KMS-11 (cell line): ENCODE results near the gene TJP1.

Experiments
- H2AFZ ChIP-seq: fragments of 200-600 bp; sonication (generic); 2 replicates; pipeline ENCODE4 v1.6.1; 2016; ENCODE audit warnings: antibody characterized with exemption, mixed run types, low read depth
- H3K27ac ChIP-seq: fragments of 200-600 bp; sonication (generic); 2 replicates; pipeline ENCODE4 v1.6.1; 2016; ENCODE audit warnings: mild to moderate bottlenecking, mixed run types
- H3K27me3 ChIP-seq: fragments of 200-600 bp; sonication (generic); 2 replicates; pipeline ENCODE4 v1.6.1; 2017; ENCODE audit warnings: mild to moderate bottlenecking, low read depth, mixed run types, moderate library complexity; ENCODE audit not compliant: insufficient read depth
- H3K36me3 ChIP-seq: fragments of 200-600 bp; sonication (generic); 2 replicates; pipeline ENCODE4 v1.6.1; 2017; ENCODE audit warnings: mild to moderate bottlenecking, mixed run types; ENCODE audit not compliant: insufficient read depth
- H3K4me1 ChIP-seq: fragments of 200-600 bp; sonication (generic); 2 replicates; pipeline ENCODE4 v1.6.1; 2016; ENCODE audit warnings: mild to moderate bottlenecking, low read depth, mixed run types; ENCODE audit not compliant: poor library complexity, severe bottlenecking
- H3K4me2 ChIP-seq: fragments of 200-600 bp; sonication (generic); 2 replicates; pipeline ENCODE4 v1.7.0; 2016; ENCODE audit warnings: mild to moderate bottlenecking, mixed run types
- H3K4me3 ChIP-seq: fragments of 200-600 bp; sonication (generic); IDR thresholded peaks from 2 replicates; pipeline ENCODE4 v1.6.1; 2017; ENCODE audit warnings: low read depth, low read length, mixed read lengths; ENCODE audit not compliant: insufficient read depth
- H3K79me2 ChIP-seq: fragments of 200-600 bp; sonication (generic); 2 replicates; pipeline ENCODE4 v1.6.1; 2016; ENCODE audit warnings: low read depth, mixed run types; ENCODE audit not compliant: insufficient read depth
- H3K9ac ChIP-seq: fragments of 200-600 bp; sonication (generic); 2 replicates; pipeline ENCODE4 v1.6.1; 2016; ENCODE audit warnings: mild to moderate bottlenecking, mixed run types
- H4K20me1 ChIP-seq: fragments of 200-600 bp; sonication (generic); 2 replicates; pipeline ENCODE4 v1.6.1; 2016; ENCODE audit warnings: mild to moderate bottlenecking, mixed run types; ENCODE audit not compliant: insufficient read depth
- CTCF ChIP-seq: fragments of 200-600 bp; sonication (generic); conservative IDR thresholded peaks from 2 replicates; pipeline ENCODE4 v1.6.1; 2017; ENCODE audit warnings: low read depth, mild to moderate bottlenecking, antibody characterized with exemption, low read length, moderate library complexity, mixed read lengths

The TJP1 gene

DNA sequence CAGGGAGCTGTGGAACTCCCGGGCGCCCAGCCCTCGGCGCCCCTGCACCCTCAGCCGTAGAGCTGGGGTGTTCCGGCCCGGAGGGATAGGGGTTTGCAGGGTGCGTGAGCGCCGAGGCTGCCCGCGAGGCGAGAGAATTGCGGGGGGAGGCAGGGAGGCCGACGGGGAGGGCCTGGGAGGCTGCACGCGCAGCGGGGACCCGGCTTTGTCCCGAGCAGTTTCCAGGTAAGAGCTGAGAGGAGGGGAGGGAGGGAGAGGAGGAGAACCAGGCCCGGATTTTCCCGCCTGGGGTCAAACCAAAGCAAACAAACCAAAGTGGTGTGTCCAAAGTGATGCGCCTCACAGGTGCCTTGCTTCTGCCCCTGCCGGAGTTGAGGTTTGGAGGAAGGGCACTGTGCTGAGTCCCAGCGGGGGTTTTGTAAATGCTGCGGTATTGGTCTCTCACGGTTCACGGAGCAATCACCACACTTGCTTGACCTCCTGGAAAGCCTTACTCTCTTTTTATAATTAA lies 146.4 kb downstream of the TJP1 start:
- no peak overlapping the region for H3K27ac ChIP-seq
- H3K4me1 ChIP-seq: no peaks in the 10 kb centered on the region
- no peaks in the 10 kb centered on the region for H3K79me2 ChIP-seq
- H3K9ac ChIP-seq: no peak overlapping the region
- no peaks in the 10 kb centered on the region for H4K20me1 ChIP-seq
- H3K4me2 ChIP-seq: no peak overlapping the region
- H2AFZ ChIP-seq: no peak overlapping the region
- no peaks in the 10 kb centered on the region for H3K27me3 ChIP-seq
- TF ChIP-seq CTCF: no peak
- no peak overlapping the region for H3K4me3 ChIP-seq
- H3K36me3 ChIP-seq: no peaks in the 10 kb centered on the region

GRCh38 chr15:29674661-29675533 lies 147.4 kb downstream of the TJP1 start:
- Histone ChIP-seq H3K27ac (no peak overlapping the region), H3K4me3 (no peak overlapping the region), H3K4me1 (no peaks in the 10 kb centered on the region), H3K4me2 (no peak overlapping the region), H3K27me3 (no peaks in the 10 kb centered on the region), H2AFZ (no peak overlapping the region), H4K20me1 (no peaks in the 10 kb centered on the region), H3K36me3 (no peaks in the 10 kb centered on the region), H3K79me2 (no peaks in the 10 kb centered on the region), H3K9ac (no peak overlapping the region; the same call in 1 of the 2 replicates)
- no peak for TF ChIP-seq CTCF

GRCh38 chr15:29672923-29673809 lies 149.1 kb downstream of the TJP1 start:
- H3K4me1 ChIP-seq: no peaks in the 10 kb centered on the region

More at GRCh38 chr15:29672923-29673809, 149.1 kb downstream of the TJP1 start:
- Histone ChIP-seq H3K4me3 (no peak overlapping the region), H3K27ac (no peak overlapping the region), H3K4me2 (no peak overlapping the region), H2AFZ (no peak overlapping the region), H3K27me3 (no peaks in the 10 kb centered on the region), H3K36me3 (no peaks in the 10 kb centered on the region), H3K79me2 (no peaks in the 10 kb centered on the region), H3K9ac (no peak overlapping the region), H4K20me1 (no peaks in the 10 kb centered on the region)
- TF ChIP-seq CTCF: no peak
